Jurkat, Clone E6-1 (cell line): Measurements from ENCODE around the gene PROZ.

Source experiments
- DNase-seq: peaks from one replicate; pipeline ENCODE4 v3.0.0-alpha.2; 2011; ENCODE audit warnings: low read depth, low spot score
- H3K4me3 ChIP-seq: 2 replicates; pipeline ENCODE4 v1.5.1; 2011; ENCODE audit warnings: mild to moderate bottlenecking, low read length, control low read depth, moderate library complexity

Gene PROZ

GRCh38 chr13:113167575-113167974 is 9.1 kb downstream of the PROZ start:
- H3K4me3 ChIP-seq, result no peak overlapping the region

GRCh38 chr13:113168211-113168610 is 9.8 kb downstream of the PROZ start:
- no peak overlapping the region for H3K4me3 ChIP-seq
- no peak for DNase-seq

More at GRCh38 chr13:113167575-113167974, 9.1 kb downstream of the PROZ start:
- DNase-seq, result no peak

- H3K4me3 ChIP-seq, result no peak overlapping the region
- no peak for DNase-seq
Observed at GRCh38 chr13:113169277-113170272, 11.1 kb downstream of the PROZ start.

DNA sequence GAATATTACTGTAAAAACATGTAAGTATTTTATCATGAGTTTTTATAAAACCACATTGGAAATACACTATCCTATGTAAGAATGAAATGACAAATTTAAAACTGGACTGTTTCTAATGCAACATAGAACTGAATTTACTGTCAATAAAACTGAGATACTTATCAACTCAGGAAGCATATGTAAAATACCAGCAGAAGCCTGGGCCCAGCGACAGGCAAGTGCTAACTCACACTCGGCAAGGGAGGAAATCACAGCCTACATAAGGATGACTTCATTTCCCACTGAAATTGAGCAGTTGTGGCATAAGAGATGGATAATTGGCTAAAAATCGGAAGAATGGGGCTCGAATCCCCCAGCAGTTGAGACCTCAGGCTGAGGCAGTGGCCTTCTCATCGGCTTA is 12.1 kb downstream of the PROZ start:
- no peak for DNase-seq
- no peak overlapping the region for H3K4me3 ChIP-seq

DNA sequence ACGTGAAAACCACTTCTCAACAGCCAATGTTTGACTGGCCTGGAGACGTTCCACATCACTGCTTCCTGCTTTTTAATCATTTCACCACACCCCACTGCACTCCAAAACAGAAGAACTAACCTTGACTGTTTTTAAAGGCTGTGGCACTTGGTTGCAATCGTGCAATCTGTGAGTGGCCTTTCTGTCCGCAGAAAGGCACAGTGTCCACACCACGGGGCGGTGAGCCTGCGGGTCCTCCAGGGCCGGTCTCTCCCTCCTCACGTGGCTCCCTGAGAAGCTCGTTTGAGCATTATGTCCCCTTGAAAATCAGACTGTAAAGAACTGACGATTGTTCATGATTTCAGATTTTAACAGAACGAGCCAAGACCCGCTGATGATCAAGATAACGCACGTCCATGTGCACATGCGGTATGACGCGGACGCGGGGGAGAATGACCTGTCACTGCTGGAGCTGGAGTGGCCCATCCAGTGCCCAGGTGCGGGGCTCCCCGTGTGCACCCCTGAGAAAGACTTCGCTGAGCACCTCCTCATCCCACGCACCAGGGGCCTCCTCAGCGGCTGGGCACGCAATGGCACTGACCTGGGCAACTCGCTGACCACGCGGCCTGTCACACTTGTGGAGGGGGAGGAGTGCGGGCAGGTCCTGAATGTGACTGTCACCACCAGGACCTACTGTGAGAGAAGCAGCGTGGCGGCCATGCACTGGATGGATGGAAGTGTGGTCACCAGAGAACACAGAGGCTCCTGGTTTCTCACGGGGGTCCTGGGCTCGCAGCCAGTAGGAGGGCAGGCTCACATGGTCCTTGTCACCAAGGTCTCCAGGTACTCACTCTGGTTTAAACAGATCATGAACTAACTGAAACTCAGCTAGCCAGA is 13.0 kb downstream of the PROZ start:
- no peak for DNase-seq
- no peak overlapping the region for H3K4me3 ChIP-seq

GRCh38 chr13:113172419-113172926 is 14.0 kb downstream of the PROZ start:
- no peak overlapping the region for H3K4me3 ChIP-seq
- DNase-seq, result no peak

- DNase-seq, result no peak
Observed at GRCh38 chr13:113176280-113176679, 17.8 kb downstream of the PROZ start.

DNA sequence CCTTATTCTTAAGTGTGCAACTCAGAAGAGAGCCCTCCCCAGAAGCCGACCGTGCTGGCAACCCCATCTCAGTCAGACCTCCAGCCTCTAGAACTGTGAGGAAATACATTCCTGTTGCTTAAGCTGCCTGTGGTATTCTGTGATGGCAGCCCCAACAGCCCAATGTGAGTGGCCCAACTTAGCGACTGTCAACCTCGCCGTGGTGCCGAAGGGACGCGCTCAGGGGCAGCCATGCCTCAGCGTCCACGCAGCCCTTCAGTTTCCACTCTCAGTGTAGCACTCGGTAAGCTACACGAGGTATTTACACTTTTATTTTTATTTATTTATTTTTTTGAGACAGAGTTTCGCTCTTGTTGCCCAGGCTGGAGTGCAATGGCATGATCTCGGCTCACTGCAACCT is 18.4 kb downstream of the PROZ start:
- no peak overlapping the region for H3K4me3 ChIP-seq

More at GRCh38 chr13:113176280-113176679, 17.8 kb downstream of the PROZ start:
- H3K4me3 ChIP-seq, result no peak overlapping the region

GRCh38 chr13:113178070-113178895 is 19.8 kb downstream of the PROZ start:
- DNase-seq, result no peak
- H3K4me3 ChIP-seq, result no peak overlapping the region

More for the DNA sequence above, 18.4 kb downstream of the PROZ start:
- DNase-seq, result no peak

GRCh38 chr13:113178896-113179167 is 20.4 kb downstream of the PROZ start:
- DNase-seq, result no peak
- no peak overlapping the region for H3K4me3 ChIP-seq

- no peak for DNase-seq
- no peak overlapping the region for H3K4me3 ChIP-seq
Observed at GRCh38 chr13:113179374-113180230, 21.2 kb downstream of the PROZ start.

GRCh38 chr13:113182046-113182445 is 23.6 kb downstream of the PROZ start:
- DNase-seq, result no peak
- H3K4me3 ChIP-seq, result no peak overlapping the region

DNA sequence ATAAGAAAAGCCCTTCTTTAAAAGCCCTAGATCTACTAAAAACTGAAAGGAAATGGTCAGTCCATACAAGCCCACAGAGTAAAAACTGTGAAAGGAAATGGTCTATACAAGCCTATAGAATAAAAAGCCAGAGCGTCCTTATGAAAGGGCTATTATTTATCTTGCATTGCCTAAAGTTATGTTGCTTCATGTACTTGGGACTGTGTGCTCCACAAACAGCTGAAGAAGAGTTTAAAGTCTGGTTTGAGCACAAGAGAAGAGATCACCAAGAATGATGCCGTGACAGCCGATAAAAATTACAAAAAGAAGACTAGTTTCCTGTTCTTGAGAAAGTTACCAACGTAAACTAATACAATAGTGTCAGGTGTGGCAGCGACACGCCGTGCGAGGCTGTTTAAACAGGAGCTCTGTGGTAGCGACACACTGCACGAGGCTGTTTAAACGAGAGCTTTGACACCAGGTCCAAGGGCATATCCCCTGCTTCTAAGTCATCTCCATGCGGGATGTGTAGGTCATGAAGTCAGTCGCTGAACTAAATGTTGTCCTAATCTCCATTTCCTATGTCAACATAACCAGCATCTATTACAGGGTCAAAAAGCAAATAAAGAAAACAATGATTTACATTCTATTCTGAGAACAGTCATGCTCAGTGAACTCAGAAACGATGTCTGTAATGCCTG is 25.1 kb downstream of the PROZ start:
- no peak overlapping the region for H3K4me3 ChIP-seq
- DNase-seq, result no peak

- H3K4me3 ChIP-seq, result no peak overlapping the region
- DNase-seq, result no peak
Observed at GRCh38 chr13:113184568-113185440, 26.4 kb downstream of the PROZ start.

- DNase-seq, result no peak
- no peak overlapping the region for H3K4me3 ChIP-seq
Observed at GRCh38 chr13:113186061-113186900, 27.8 kb downstream of the PROZ start.

GRCh38 chr13:113187263-113187669 is 28.8 kb downstream of the PROZ start:
- DNase-seq, result no peak
- no peak overlapping the region for H3K4me3 ChIP-seq
